ENCODE results near the gene ARSB.

ARSB gene

DNA sequence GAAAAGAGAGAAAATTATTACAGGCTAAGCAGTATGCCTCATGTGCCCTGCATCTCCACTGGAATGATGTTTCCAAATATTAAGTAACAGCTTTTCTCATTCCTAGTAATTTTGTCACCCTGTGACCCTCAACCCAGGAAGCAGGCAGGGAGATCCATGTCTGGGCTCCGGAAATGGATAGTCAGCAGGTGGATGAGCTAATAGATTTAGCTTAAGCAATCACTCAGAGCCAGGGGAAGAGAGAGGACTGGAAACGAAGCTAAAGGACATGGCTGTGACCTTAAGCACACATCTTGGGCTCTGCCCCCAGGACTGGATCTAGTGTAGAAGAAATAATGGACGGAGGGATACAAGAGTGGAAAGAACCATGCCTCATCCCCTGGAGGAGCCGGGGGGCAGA is 89.5 kb downstream of the ARSB start:
- Histone ChIP-seq H3K4me1 (ENCODE audit: control insufficient read depth, low read length) (peaks cover 7% of the 10 kb centered on the region), H4K20me1 (ENCODE audit: control insufficient read depth, insufficient read depth, low read depth, low read length) (no peaks in the 10 kb centered on the region), H3K79me2 (ENCODE audit: control insufficient read depth, low read length) (no peaks in the 10 kb centered on the region), H3K4me3 (ENCODE audit: low read length) (no peak overlapping the region), H3K9me2 (replicated peaks; ENCODE audit: control insufficient read depth, low read length) (no peaks in the 10 kb centered on the region), H3K27me3 (ENCODE audit: control insufficient read depth, low read length) (no peaks in the 10 kb centered on the region), H3K4me2 (ENCODE audit: low read length) (no peak overlapping the region), H3F3A (ENCODE audit: control insufficient read depth, insufficient read depth) (no peaks in the 10 kb centered on the region), H3K36me3 (ENCODE audit: control insufficient read depth, low read length) (no peaks in the 10 kb centered on the region), H3K9me3 (ENCODE audit: control insufficient read depth, insufficient read depth, low read length) (no peaks in the 10 kb centered on the region), H3K27ac (ENCODE audit: low read depth, low read length) (no peak overlapping the region)
- TF ChIP-seq EZH2phosphoT487 (IDR thresholded peaks at IDR 0.05; ENCODE audit: borderline replicate concordance, low read length) = no peak
- TF ChIP-seq, protein P1, sequence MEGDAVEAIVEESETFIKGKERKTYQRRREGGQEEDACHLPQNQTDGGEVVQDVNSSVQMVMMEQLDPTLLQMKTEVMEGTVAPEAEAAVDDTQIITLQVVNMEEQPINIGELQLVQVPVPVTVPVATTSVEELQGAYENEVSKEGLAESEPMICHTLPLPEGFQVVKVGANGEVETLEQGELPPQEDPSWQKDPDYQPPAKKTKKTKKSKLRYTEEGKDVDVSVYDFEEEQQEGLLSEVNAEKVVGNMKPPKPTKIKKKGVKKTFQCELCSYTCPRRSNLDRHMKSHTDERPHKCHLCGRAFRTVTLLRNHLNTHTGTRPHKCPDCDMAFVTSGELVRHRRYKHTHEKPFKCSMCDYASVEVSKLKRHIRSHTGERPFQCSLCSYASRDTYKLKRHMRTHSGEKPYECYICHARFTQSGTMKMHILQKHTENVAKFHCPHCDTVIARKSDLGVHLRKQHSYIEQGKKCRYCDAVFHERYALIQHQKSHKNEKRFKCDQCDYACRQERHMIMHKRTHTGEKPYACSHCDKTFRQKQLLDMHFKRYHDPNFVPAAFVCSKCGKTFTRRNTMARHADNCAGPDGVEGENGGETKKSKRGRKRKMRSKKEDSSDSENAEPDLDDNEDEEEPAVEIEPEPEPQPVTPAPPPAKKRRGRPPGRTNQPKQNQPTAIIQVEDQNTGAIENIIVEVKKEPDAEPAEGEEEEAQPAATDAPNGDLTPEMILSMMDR (IDR thresholded peaks at IDR 0.05; ENCODE audit: low read depth, low read length, poor library complexity, severe bottlenecking) = no peak

DNA sequence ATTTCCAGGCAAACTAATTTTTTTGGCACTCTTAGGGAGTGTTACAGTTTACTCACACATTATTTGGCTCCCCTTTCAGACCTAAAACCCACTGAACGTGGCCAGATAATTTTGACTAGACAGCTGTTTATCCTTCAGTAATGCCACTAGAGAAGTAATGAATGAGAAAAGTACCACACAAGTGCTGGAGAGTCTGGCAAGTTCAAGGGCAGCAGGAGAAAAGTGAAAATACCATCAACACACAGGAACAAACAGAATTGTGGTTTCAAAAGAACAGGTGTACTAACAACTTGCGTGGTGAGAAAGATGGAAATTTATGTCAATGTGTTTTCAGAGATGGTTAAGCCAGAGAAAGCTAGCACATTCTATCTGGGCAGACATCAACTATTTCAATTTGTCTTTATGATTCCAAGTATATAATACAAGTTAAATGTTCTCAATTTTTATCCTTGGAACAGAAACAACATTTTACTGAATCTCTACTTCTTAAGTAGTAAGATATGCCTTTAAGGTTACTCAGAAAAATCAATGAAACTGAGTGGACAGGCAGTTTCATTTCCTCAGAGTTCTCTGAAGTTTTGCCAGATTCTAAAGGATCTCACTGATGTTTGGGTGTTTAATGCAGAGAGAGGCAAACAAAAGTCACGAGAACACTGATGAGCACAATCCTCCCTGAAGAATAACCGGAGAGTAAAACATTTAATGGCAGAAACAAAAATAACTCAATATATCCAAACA is 91.0 kb downstream of the ARSB start:
- Histone ChIP-seq H3K36me3 (ENCODE audit: control insufficient read depth, low read length) (no peaks in the 10 kb centered on the region), H3K27me3 (ENCODE audit: control insufficient read depth, low read length) (no peaks in the 10 kb centered on the region), H3K27ac (ENCODE audit: low read depth, low read length) (no peak overlapping the region), H3F3A (ENCODE audit: control insufficient read depth, insufficient read depth) (no peaks in the 10 kb centered on the region), H3K9me2 (replicated peaks; ENCODE audit: control insufficient read depth, low read length) (no peaks in the 10 kb centered on the region), H3K79me2 (ENCODE audit: control insufficient read depth, low read length) (no peaks in the 10 kb centered on the region), H3K4me1 (ENCODE audit: control insufficient read depth, low read length) (peaks cover 7% of the 10 kb centered on the region), H3K9me3 (ENCODE audit: control insufficient read depth, insufficient read depth, low read length) (no peaks in the 10 kb centered on the region), H4K20me1 (ENCODE audit: control insufficient read depth, insufficient read depth, low read depth, low read length) (no peaks in the 10 kb centered on the region), H3K4me3 (ENCODE audit: low read length) (no peak overlapping the region), H3K4me2 (ENCODE audit: low read length) (no peak overlapping the region)
- no peak for TF ChIP-seq EZH2phosphoT487 (IDR thresholded peaks at IDR 0.05; ENCODE audit: borderline replicate concordance, low read length)
- TF ChIP-seq, protein P1 (IDR thresholded peaks at IDR 0.05; ENCODE audit: low read depth, low read length, poor library complexity, severe bottlenecking) = no peak

DNA sequence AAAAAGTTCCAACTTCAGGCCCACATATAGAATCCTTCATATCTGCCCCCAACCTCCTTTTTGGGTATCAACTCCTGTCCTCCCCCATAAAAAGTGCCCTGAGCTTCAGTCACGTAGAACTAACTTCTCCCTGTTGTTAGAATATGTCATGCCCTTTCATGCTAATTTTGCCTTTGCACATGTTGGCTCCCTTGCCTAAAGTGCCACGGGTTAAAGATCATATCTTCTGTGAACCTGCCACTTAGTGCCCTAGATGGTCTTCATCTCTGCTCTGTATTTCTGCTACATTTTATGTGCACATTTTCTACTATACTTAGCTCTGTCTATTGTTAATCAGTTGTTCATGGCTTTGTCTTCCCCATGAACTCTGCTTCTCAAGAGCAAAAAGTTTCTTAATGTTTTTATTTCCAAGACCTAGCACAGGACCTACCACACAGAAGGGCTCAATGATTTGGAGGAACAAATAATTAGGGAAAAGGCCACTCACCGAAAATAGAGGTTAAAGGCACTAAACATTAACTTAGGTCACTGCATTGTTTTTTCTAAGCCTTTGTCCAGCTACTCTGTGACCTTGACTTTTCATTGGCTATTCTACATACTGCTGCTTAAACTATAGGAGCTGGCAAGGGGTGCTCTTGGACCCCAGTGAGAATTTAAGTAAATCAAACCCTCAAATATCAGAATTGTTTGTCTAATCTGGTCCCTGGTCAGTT is 94.3 kb downstream of the ARSB start:
- H3K27me3 ChIP-seq (ENCODE audit: control insufficient read depth, low read length) = no peaks in the 10 kb centered on the region
- TF ChIP-seq, protein P1 (IDR thresholded peaks at IDR 0.05; ENCODE audit: low read depth, low read length, poor library complexity, severe bottlenecking) = no peak
- TF ChIP-seq EZH2phosphoT487 (IDR thresholded peaks at IDR 0.05; ENCODE audit: borderline replicate concordance, low read length) = no peak
- H3K79me2 ChIP-seq (ENCODE audit: control insufficient read depth, low read length) = no peaks in the 10 kb centered on the region
- no peak overlapping the region for H3K4me3 ChIP-seq (ENCODE audit: low read length)
- no peaks in the 10 kb centered on the region for H3K9me3 ChIP-seq (ENCODE audit: control insufficient read depth, insufficient read depth, low read length)
- H4K20me1 ChIP-seq (ENCODE audit: control insufficient read depth, insufficient read depth, low read depth, low read length) = no peaks in the 10 kb centered on the region
- no peak overlapping the region for H3K4me2 ChIP-seq (ENCODE audit: low read length)
- H3K9me2 ChIP-seq (replicated peaks; ENCODE audit: control insufficient read depth, low read length) = no peaks in the 10 kb centered on the region
- no peaks in the 10 kb centered on the region for H3F3A ChIP-seq (ENCODE audit: control insufficient read depth, insufficient read depth)
- peaks cover 36% of the 10 kb centered on the region for H3K4me1 ChIP-seq (ENCODE audit: control insufficient read depth, low read length)
- no peak overlapping the region for H3K27ac ChIP-seq (ENCODE audit: low read depth, low read length)
- H3K36me3 ChIP-seq (ENCODE audit: control insufficient read depth, low read length) = no peaks in the 10 kb centered on the region
